SIG-M5 treated with dmso at 0.1 percent for 504 hours (cell line): Measurements from ENCODE around the gene SPIB.
"Not testable (repeated sequence)": the region's sequence is repeated elsewhere in the genome, so short reads cannot be mapped to it uniquely, and the experiment has no call there.

Experiments used
- DNase-seq: peaks from one replicate; lab custom pipeline; 2025; ENCODE audit not compliant: unreplicated experiment; lab: John Stamatoyannopoulos, UW

The SPIB gene

DNA sequence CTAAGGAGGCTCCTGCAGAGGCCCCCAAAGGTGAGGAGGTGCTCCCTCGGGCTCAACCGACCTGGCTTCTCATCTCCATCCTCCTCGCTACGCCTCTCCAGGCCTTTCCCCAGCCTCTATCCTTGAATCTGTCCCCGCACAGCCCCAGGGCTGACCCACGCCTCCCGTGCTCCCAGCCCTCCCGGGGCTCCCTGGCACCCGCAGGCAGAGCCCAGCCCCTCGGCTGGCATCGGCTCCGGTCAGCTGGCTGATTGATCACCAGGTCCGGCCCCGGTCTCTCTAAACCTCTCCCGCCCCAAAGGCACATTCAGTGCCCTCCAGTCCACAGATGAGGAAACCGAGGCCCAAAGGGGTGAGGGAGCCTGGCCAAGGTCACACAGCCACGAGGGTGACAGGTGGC lies 16.5 kb downstream of the SPIB start:
- no peak for DNase-seq

DNA sequence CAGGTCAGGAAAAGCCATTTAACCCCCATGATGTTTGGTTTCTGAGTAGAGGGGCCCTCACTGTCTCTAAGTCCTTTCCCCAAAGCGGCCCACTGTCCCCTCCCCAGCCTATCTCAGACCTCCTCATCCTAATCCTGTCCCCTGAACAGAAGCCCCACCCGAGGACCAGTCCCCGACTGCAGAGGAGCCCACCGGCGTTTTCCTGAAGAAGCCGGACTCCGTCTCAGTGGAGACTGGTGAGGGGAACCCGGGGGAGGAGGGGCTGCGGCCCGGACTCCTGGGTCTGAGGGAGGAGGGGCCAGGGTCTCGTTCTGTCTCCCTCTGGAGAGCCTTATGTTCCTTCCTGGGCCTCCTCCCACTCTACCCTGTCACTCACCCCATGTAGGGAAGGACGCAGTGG lies 16.9 kb downstream of the SPIB start:
- no peak for DNase-seq

GRCh38 chr19:50437862-50438449 lies 19.2 kb downstream of the SPIB start:
- no peak for DNase-seq

- DNase-seq = not testable (repeated sequence)
Observed at GRCh38 chr19:50439130-50439529, 20.4 kb downstream of the SPIB start.

GRCh38 chr19:50444059-50444458 lies 25.3 kb downstream of the SPIB start:
- DNase-seq = no peak

DNA sequence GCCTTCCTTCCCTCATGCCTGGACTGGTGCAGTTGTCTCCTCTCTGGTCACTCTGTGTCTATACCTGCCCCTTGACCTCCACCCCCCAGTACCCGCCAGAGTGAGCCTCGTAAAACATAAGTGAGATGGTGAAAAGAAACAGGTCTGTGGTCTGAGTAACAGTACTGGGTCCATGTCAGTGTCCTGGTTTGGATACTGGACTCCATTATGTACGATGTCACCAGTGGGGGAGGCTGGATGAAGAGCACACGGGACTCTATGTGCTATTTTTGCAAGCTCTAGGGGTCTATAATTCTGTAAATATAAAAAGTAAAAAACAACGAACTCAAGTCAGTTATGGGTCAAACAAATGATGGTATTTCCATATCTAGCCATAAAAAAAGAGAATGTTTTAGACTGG lies 28.3 kb downstream of the SPIB start:
- DNase-seq = no peak

GRCh38 chr19:50447750-50448149 lies 29.0 kb downstream of the SPIB start:
- DNase-seq = no peak

DNA sequence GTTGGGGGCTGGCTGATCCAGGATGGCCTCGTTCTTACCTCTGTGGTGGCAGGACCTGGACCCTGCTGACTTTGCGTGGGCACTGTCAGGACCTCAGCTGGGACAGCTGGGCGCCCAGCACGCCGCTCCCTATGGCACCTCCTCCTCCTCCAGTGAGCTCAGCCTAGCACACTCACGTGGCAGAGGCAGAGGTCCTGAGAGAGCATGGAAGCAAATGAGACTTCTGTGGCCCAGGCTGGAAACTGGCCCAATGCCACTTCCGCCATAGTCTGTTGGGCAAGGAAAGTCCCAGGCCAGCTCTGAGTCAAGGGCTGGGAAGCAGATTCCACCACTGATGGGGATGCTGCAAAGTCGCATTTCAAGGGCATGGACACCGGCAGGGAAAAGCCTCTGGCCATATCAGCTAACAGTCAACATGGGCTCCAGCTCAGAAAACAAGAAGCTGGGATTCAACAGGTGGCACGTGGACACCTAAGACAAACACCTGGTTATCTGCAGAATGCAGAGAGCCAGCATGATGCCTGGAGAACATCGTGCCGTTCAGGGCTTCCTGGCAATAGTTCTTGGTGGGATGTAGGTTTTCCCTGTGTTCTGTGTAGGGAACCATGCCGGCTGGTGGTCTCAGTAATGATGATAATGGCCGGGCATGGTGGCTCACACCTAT lies 30.6 kb downstream of the SPIB start:
- no peak for DNase-seq

DNA sequence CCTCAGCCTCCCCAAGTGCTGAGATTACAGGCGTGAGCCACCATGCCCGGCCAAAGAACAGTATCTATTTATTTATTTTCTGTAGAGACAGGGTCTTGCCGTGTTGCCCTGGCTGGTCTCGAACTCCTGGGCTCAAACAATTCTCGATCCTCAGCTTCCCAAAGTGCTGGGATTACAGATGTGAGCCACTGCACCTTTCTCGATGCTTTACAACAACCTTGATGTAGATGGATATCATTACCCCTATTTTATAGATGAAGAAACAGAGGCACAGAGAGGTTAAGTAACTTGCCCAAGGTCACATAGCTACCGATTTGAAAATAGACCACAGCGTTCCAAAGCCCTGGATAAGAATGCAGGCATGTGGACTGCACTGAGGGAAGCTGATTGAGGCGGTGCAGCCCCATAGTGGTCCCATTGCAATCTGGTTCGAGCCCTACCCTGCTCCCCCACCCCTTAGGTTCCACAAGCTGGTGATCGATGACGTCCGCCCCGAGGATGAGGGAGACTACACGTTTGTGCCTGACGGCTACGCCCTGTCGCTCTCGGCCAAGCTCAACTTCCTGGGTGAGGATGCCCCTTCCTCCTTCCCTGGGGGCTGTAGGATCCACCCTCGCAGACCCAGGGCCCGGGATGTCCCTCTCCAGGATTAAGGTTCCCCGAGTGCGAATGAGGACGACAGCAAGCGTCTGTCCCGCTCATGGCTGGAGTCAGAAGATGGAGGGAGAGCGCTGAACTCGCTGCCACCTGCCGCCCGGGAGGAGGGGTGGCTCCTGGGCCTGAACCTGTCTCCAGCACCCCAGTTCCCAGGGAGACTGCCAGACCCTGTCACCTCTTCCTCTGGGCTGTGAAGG lies 31.9 kb downstream of the SPIB start:
- no peak for DNase-seq

DNA sequence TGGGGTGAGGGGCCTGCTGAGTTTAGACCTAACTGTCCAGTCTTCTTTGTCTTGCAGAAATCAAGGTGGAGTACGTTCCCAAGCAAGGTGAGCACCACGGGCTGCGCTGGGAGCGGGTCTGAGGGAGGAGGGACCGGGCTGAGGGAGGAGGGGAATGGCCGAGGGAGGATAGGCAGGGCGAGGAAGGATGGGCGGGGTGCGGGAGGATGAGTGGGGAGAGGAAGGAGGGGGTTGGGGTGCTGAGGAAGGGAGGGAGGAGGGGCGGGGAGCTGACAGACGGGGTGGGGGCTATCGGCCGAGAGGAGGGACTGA lies 32.4 kb downstream of the SPIB start:
- DNase-seq = no peak

DNA sequence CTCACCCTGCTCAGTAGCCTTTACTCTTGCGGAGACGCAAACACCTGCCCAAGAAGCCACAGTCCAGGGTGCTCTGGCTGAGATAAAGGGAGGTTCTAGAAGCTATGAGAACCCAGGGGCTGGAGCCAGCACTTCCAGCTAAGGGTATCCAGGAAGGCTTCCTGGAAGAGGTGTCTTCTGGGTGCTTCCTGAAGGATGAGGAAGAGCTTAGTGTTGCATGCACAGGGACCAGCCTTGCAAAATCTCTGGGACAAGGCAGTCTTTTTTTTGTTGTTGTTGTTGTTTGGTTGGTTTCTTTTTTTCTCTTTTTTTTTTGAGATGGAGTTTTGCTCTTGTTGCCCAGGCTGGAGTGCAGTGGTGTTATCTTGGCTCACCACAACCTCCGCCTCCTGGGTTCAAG lies 34.5 kb downstream of the SPIB start:
- no peak for DNase-seq

- DNase-seq = no peak
Observed at GRCh38 chr19:50455992-50456391, 37.3 kb downstream of the SPIB start.

- DNase-seq = no peak
Observed at GRCh38 chr19:50457300-50457699, 38.6 kb downstream of the SPIB start.

- DNase-seq = no peak
Observed at GRCh38 chr19:50458396-50459066, 39.8 kb downstream of the SPIB start.

GRCh38 chr19:50459067-50459456 lies 40.3 kb downstream of the SPIB start:
- no peak for DNase-seq

- no peak for DNase-seq
Observed at GRCh38 chr19:50459638-50460037, 40.9 kb downstream of the SPIB start.

- peak; percentile 13 for DNase-seq
Observed at GRCh38 chr19:50460161-50460765, 41.5 kb downstream of the SPIB start.

DNA sequence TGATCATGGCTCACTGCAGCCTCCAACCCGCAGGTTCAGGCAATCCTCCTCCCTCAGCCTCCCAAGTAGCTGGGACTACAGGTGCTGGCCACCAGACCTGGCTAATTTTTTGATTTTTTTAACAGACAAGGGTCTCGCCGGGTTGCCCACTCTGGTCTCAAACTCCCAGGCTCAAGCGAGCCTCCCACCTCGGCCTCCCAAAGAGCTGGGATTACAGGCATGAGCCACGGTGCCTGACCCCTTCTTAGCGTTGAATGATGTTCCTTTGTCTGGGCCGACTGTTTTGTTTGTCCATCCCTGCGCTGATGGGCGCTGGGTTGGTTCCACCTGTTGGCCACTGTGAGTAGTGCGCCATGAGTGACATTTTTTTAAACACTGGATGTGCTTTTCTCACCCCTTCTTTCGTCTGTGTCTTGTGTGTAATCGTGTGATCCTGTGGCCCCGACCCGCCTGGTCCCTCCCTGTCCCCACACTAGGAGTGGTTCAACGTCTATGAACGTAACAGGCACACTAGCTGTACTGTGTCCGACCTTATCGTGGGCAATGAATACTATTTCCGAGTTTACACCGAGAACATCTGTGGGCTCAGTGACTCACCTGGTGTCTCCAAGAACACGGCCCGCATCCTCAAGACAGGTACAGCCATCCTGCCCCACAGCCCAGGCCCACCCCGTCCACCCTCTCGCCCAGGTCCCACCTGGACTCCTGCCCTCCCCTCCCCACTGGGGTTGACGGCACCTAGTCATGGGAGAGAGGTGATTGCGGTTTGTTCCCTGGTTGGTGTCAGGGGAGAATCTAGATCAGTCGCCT lies 42.5 kb downstream of the SPIB start:
- DNase-seq = peak; percentile 58

GRCh38 chr19:50462970-50463369 lies 44.2 kb downstream of the SPIB start:
- DNase-seq = no peak

- no peak for DNase-seq
Observed at GRCh38 chr19:50464348-50464747, 45.6 kb downstream of the SPIB start.

DNA sequence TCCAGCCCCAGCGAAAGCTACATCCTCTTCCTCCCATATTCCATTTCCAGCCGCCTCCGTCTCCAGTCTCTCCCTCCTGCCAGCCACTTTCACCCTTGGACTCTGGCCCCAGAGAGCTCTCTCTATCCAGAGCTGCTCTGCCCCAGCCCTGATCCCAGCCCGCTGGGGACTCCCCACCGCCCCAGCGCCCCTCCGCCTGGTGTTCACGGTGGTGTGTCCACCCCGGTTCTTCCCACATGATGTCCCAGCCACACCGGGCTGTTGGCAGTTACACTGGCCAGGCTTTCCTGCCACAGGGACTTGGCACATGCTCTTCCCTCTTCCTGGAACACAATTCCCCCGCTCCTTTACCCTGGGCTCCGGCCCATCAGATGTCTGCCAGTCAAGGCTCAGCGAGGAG lies 46.3 kb downstream of the SPIB start:
- no peak for DNase-seq
